NCI-H1436 (cell line): ENCODE measurements around the gene NXN.
"Not testable (repeated sequence)": the region's sequence is repeated elsewhere in the genome, so short reads cannot be mapped to it uniquely, and the experiment has no call there.

Experiments
- DNase-seq: peaks from one replicate; lab custom pipeline; 2025; lab: John Stamatoyannopoulos, UW

NXN gene

DNA sequence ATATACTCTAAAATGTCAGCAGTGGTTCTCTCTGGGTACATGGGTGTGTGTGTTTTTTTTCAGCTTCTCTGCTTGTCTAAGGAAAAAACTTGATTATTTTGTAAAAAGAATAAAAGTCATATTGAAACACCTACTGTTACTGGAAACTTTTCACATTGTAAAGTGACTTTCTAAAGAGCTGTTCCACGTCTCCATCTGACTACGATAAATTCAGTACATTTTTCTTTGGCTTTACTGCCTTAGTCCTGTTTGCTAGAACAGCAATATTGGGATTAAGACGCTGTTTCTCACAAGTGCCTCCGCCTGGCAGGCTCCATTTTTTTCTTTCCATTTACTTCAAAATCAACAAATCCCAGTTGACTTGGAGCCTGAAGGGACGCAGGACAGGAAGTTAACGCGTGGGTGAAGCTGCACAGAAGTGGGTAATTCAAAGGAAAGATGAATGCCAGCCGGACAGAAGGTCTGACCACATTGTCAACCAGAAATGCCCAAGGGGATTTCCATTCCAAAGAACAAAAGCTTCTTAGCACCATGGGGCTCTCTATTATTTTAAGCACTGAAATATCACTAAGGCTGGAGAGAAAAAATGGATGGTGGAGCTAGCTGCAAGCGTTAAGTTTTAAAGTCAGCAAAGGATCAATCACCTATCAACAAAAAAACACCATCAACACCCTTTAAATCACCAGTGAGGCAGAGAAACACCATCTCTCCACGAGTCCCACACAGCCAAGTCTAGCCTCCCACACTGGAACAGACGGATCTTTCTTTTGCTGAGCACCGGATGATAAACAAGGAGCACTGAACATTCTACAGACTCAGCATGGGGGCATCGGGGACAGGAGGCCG, 205.9 kb downstream of the NXN start:
- DNase-seq = no peak

DNA sequence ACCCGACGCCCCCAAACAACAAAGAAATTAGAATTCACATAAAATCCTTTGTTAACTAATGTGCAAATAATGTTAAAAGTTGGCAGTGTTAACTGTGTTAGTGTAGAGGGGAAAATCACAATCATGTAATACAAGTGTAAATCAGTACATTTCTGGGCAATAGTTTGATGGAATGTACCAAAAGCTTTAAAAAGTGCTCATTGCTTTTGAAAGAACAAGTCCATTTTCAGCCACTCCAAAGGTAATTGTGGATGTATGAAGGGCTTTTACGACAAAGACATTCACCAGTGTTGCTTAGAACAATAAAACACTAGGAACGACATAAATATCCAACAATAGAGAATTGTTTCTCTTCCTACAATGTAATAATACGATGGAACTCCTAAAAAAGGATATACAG, 206.6 kb downstream of the NXN start:
- DNase-seq = no peak

DNA sequence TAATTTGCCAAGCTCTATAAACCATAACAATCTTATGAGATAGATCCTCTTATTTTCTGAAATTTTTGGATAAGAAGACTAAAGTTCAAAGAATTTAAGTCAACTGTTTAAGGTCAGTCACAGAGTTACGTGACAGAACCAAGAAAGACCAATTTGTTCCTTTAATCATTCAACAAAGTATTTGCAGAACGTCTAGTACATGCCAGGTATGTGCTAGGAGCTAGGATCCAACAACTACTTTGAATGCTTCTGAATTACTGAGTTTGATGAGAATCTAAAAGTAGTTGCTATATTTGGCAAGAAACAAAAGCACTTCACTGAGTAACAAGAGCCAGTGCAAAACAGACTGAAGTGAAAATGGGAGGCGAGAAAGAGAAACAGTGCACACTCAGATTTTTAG, 212.5 kb downstream of the NXN start:
- DNase-seq = no peak

DNA sequence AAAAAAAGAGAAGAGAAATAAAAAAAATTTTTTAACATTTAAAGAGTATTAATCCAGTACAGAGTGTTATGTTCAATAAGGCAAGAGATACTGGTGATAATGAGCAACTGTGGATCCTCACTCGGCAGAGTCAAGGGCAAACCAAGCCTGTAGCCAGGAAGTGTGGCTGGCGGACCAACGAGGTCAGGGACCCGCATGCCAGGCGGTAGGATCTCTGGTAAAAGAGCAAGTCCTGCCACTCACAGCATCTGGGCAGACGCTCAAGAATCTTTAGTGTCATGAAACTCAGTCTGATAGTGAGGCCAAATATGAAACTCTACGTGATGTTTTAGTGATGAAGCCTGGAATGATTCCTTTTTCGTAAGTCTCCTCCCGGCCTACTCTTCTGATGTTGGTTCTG, 219.2 kb downstream of the NXN start:
- no peak for DNase-seq

DNA sequence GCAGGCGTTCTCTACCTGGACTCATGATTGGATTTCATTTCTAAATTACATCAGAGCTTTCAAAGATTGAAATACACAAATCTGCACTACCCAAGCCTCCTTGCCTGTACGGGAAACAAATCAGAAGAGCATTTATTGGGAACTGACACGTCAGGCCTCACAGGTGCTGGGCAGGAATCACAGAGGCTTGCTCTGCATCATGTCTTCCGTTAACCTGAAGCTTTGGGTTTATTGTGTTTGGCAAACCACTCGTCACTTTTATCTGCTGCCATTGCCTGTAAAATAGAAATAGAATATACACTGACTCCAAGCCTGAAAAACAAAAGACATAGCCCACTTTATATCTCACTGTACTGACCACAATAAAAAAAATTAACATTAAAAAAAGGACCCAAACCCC, 219.6 kb downstream of the NXN start:
- DNase-seq = no peak

DNA sequence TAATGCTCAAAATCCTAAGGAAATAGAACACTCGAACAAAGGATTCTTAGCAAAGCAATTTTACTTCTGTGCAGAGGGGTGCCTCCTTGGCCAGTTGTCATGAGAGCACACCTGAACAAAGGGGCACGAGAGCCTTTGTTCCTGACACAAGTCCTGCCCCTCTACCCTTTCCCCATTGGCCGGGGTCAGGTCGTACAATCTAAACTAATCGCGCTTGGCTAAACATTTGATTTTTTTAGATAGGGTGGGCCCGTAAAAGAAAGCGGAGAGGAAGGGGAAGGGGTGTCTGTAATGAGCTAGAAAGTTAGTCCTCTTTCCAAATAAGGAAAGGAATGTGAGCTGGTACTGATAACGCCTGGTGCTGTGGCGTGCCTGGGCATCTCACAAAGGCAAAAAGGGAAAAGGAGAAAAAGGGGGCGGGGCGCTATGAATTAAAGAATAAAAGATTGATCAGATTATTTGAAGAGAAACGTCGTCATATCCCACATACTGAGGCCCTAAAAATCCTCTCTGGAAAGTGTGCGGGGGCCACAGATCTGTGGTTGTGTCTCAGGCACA, 223.5 kb downstream of the NXN start:
- not testable (repeated sequence) for DNase-seq

DNA sequence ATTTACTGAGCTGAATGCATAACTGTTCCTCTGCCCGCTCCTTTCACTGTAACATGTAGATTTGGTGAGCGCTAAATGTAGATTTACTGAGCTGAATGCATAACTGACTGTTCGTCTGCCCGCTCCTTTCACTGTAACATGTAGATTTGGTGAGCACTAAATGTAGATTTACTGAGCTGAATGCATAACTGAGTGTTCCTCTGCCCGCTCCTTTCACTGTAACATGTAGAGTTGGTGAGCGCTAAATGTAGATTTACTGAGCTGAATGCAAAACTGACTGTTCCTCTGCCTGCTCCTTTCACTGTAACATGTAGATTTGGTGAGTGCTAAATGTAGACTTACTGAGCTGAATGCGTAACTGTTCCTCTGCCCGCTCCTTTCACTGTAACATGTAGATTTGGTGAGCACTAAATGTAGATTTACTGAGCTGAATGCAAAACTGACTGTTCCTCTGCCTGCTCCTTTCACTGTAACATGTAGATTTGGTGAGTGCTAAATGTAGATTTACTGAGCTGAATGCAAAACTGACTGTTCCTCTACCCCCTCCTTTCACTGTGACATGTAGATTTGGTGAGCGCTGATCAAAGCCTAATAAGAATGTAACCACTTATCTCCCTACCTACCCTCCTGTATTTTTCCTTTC, 224.1 kb downstream of the NXN start:
- DNase-seq = not testable (repeated sequence)

DNA sequence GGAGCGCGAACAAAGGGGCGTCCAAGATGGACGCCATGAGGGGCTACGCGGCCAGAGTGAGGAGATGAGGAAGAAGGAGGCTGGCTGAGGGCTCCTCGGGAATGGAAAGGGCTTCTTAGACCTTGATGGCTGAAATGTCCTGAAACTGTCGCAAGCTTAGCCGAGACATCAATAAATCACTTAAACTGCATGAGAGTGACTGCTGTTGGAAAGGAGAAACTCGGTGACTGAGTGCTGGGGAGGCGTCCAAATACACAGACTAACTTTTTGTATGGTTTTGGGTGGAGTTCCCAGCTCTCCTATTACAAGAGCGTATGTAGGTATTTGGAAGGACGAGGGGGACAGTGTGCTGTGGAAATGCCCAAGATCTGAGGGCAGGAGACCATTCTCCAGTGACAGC, 226.2 kb downstream of the NXN start:
- no peak for DNase-seq

DNA sequence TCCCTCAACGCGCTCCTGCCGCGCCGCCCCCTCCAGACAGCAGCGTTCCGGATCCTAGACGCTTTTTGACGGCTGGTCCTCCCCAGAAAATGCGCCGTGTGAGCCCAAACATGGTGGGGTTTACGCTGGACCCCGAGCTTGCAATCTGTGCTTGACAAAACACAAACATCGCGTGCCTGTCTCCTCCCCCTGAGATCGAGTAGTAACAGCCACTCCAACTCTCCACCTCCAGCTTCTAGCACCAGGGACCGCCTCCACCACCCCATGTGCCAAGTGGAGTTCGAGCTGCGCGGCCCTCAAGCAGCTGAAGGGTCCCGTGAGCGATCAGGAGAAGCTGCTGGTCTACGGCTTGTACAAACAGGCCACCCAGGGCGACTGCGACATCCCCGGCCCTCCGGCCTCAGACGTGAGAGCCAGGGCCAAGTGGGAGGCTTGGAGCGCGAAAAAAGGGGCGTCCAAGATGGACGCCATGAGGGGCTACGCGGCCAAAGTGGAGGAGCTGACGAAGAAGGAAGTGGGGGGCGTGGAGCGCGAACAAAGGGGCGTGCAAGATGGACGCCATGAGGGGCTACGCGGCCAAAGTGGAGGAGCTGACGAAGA, 226.9 kb downstream of the NXN start:
- peak; percentile 50 for DNase-seq

DNA sequence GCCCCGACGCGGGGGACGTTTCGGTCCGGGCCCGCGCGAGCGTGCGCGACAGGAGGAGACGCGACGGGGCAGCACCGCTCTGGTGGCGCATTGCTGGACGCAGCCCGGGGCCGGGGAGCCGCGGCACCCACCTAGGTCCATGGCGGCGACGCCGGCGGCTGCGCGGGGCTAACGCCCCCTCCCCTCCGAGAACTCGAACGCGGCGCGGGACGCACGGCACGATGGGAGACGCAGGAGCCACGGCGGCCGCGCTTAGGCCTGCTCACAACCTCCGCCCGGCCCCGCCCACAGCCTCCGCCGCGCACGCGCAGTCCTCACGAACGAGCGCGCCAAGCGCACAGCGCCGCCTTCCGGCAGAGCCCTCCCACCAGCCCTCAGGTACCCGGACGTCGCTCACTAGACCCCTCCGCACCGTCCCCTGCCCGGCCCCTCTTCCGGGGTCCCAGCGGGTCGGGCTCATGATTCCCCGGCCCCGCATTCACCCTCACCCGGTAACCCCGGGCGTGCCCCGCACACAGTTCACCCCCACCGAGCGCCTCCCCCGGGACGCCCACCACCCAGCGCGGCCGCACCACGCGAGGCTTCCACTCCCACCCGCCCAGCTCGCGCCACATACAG, 227.5 kb downstream of the NXN start, which contains the start of gene GEMIN4:
Gene GEMIN4 (minus strand): TSS at position 263 of the 618 bp plus-strand sequence. CDS start 122 bp downstream, at position 141.
- DNase-seq = peak; percentile 86

DNA sequence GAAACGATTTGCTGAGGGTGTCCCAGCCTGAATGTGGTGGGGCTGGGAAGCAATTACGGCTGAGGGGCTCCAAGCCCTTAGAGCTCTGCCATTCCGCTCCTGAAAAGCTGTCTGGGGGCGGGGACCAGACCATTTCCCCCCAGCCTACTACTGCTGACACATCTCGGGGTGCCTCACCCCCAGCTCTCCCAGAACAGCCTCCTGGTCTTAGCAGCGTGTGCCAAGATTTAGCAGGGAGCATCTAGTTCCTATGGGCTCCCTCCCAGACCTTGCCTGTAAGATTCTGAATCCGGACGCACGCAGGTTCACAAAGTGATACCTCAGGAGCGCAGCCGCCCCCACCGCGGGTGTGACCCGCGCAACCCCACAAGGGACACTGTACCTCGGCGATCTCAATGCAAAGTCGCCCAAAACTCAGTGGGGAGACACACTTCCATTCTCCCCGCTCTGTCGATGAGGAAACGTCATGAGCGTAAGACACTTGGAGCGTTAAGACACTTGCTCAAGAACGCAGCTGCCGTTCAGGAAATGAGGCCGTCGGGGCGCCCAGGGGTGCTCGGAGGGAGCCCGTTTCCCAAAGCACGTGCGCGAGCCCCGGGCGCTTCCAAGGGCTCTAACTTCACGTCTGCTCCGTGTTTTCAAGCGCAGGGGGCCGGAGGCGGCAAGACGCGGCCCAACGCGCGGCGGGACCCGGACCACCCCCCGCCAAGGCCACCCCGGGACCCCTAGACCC, 228.1 kb downstream of the NXN start:
- DNase-seq = peak; percentile 23

DNA sequence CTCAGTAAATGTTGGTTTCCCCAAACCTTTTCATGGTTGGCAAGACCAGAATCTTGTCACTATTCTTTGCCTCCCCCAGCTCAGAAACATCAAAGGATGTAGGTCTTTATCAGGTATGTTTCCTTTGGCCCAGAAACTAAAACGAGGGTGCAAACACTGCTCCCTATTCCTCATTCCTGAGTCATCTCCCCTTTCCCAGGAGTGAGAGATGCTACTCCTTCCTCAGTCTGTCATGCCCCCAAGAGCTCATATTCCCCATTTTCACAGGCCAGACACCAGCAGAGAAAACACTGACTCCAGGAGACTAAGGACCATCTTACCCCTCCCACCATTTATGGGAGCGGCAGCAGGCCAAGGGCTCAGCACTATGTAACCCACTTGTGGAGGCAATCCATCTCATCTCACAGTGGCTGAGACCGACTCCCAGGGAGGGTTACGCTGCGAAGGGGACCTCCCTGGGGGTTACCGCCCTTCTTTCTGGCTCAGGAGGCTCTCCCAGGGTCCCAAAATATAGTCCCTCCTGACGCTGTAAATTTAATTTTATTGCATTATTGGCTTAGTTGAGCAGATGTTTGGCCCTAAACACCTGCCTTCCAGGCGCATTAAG, 229.0 kb downstream of the NXN start:
- peak; percentile 19 for DNase-seq

DNA sequence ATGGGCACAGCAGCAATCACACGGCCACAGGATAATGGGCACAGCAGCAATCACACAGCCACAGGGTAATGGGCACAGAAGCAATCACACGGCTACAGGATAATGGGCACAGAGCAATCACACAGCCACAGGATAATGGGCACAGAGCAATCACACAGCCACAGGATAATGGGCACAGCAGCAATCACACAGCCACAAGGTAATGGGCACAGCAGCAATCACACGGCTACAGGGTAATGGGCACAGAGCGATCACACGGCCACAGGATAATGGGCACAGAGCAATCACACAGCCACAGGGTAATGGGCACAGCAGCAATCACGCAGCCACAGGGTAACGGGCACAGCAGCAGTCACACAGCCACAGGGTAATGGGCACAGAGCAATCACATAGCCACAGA, 230.2 kb downstream of the NXN start:
- not testable (repeated sequence) for DNase-seq
